Measurements from ENCODE around the gene ARSB. TPM values are rescaled to one million over a fixed set of nuclear protein-coding genes. Genes with fewer than 3 reads are reported as not detected.
"Not testable (repeated sequence)": the region's sequence is repeated elsewhere in the genome, so short reads cannot be mapped to it uniquely, and the experiment has no call there.

The ARSB gene
- polyA plus RNA-seq, 1 of the 3 experiments (the other 2 are of a cell fraction) = 12.5 TPM

DNA sequence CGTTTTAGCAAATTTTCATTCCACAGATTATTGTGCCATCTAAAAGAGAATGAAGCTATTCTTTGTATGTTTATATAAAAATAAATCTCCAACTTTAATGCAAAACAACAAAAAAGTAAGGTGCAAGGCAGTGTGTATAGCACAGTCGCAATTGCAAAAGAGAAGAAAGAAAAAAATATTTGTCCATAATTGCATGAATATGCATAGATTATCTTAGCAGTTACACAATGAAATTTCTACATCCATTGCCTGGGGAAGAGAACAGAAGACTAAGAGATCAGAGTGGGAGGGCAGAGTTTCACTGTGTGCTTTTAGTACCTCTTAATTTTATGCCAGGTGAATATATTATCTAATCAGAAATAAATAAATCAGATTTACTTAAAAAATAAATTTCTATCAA, 250.2 kb downstream of the ARSB start:
- H3K9ac ChIP-seq = no peak overlapping the region
- ChIA-PET CTCF (no interaction called here), POLR2A (no interaction called here)
- no peak overlapping the region for H3K4me3 ChIP-seq (ENCODE audit: low read depth in 2 of 2, low read length in 1 of 2)
- H2AFZ ChIP-seq (ENCODE audit: low read depth) = no peak overlapping the region
- no peaks in the 10 kb centered on the region for H3K79me2 ChIP-seq (ENCODE audit: insufficient read depth)
- H3K4me1 ChIP-seq (ENCODE audit: control insufficient read depth in 1 of 2, insufficient read depth in 2 of 2, low read depth in 1 of 2, low read length in 1 of 2) = no peaks in the 10 kb centered on the region
- 89% methylated on average over 2 of the region's 2 CpGs for WGBS (ENCODE audit: low lambda C conversion rate)
- no peaks in the 10 kb centered on the region for H3K36me3 ChIP-seq (replicated peaks in 1 of 2; ENCODE audit: control insufficient read depth in 1 of 2, insufficient read depth in 2 of 2, low read length in 1 of 2)
- TF ChIP-seq EP300 (IDR thresholded peaks at IDR 0.05; ENCODE audit: borderline replicate concordance in 1 of 2, low read depth in 1 of 2, low read length in 1 of 2) (no peak), YY1 (IDR thresholded peaks at IDR 0.05; ENCODE audit: low read depth) (no peak), RFX5 (IDR thresholded peaks at IDR 0.05; ENCODE audit: low read length) (no peak), SIN3A (IDR thresholded peaks at IDR 0.05; ENCODE audit: borderline replicate concordance, low read depth, low read length) (no peak)
- TF ChIP-seq, protein P1, sequence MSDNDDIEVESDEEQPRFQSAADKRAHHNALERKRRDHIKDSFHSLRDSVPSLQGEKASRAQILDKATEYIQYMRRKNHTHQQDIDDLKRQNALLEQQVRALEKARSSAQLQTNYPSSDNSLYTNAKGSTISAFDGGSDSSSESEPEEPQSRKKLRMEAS (IDR thresholded peaks at IDR 0.05; ENCODE audit: low read depth) = no peak
- no peaks in the 10 kb centered on the region for H3K27me3 ChIP-seq (ENCODE audit: insufficient read depth)
- H3K4me2 ChIP-seq = no peak overlapping the region
- no peak overlapping the region for H3K27ac ChIP-seq (ENCODE audit: low read depth in 2 of 2, low read length in 1 of 2)
- no peaks in the 10 kb centered on the region for H3K9me2 ChIP-seq
- peaks cover 3% of the 10 kb centered on the region for H3F3A ChIP-seq (replicated peaks; ENCODE audit: insufficient read depth)
- DNase-seq = no peak
- no peaks in the 10 kb centered on the region for H3K9me3 ChIP-seq
- no peaks in the 10 kb centered on the region for H4K20me1 ChIP-seq (ENCODE audit: insufficient read depth)

DNA sequence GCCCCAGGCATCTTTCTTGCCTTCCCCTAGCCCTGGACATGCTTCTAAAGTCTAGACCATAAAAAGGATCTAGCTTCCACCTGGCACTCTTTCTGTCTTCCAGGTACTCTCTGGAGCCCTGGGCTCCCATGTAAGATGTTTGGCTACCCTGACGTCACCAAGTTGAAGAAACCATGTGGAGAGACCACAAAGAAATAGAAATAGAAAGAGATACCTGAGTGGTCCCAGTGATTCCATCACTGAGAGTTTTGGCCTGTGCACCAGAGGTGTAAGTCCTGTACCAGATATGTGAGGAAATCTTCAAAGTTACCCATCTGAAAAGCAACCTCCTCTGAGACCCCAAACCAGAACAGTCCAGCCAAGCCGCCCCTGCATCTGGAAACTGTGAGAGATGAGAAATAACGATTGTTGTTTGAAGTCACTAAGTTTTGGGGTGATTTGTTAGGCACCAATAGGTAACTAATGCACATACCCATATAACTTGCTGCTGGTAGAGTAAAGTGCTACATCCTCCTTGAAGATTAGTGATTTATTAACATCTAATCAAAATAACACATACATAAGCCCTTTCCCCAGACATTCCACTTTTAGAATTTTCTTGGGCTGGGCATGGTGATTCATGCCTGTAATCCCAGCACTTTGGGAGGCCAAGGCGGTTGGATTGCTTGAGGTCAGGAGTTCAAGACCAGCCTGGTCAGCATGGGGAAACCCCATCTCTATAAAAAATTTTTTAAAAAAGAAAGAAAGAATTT, 250.8 kb downstream of the ARSB start:
- POLR2A ChIA-PET = no interaction called here
- WGBS (ENCODE audit: low lambda C conversion rate) = 82% methylated on average over 4 of the region's 4 CpGs
- TF ChIP-seq NRF1 (IDR thresholded peaks at IDR 0.05; ENCODE audit: low read depth, low read length) = no peak
- TF ChIP-seq ELF1 (IDR thresholded peaks at IDR 0.05) = no peak
- TF ChIP-seq, protein P2, sequence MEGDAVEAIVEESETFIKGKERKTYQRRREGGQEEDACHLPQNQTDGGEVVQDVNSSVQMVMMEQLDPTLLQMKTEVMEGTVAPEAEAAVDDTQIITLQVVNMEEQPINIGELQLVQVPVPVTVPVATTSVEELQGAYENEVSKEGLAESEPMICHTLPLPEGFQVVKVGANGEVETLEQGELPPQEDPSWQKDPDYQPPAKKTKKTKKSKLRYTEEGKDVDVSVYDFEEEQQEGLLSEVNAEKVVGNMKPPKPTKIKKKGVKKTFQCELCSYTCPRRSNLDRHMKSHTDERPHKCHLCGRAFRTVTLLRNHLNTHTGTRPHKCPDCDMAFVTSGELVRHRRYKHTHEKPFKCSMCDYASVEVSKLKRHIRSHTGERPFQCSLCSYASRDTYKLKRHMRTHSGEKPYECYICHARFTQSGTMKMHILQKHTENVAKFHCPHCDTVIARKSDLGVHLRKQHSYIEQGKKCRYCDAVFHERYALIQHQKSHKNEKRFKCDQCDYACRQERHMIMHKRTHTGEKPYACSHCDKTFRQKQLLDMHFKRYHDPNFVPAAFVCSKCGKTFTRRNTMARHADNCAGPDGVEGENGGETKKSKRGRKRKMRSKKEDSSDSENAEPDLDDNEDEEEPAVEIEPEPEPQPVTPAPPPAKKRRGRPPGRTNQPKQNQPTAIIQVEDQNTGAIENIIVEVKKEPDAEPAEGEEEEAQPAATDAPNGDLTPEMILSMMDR (IDR thresholded peaks at IDR 0.05) = no peak
- no peak for TF ChIP-seq FOXM1 (IDR thresholded peaks at IDR 0.05; ENCODE audit: low read depth)
- TF ChIP-seq, protein P3, sequence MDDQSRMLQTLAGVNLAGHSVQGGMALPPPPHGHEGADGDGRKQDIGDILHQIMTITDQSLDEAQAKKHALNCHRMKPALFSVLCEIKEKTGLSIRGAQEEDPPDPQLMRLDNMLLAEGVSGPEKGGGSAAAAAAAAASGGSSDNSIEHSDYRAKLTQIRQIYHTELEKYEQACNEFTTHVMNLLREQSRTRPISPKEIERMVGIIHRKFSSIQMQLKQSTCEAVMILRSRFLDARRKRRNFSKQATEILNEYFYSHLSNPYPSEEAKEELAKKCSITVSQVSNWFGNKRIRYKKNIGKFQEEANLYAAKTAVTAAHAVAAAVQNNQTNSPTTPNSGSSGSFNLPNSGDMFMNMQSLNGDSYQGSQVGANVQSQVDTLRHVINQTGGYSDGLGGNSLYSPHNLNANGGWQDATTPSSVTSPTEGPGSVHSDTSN (IDR thresholded peaks at IDR 0.05) = no peak
- TF ChIP-seq CHD2 (IDR thresholded peaks at IDR 0.05; ENCODE audit: low read length, partially characterized antibody) = no peak
- TF ChIP-seq EP300 (IDR thresholded peaks at IDR 0.05; ENCODE audit: borderline replicate concordance in 1 of 2, low read depth in 1 of 2, low read length in 1 of 2) = no peak
- no peak for TF ChIP-seq JUND (IDR thresholded peaks at IDR 0.05)
- TF ChIP-seq, protein P4, sequence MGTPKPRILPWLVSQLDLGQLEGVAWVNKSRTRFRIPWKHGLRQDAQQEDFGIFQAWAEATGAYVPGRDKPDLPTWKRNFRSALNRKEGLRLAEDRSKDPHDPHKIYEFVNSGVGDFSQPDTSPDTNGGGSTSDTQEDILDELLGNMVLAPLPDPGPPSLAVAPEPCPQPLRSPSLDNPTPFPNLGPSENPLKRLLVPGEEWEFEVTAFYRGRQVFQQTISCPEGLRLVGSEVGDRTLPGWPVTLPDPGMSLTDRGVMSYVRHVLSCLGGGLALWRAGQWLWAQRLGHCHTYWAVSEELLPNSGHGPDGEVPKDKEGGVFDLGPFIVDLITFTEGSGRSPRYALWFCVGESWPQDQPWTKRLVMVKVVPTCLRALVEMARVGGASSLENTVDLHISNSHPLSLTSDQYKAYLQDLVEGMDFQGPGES (IDR thresholded peaks at IDR 0.05; ENCODE audit: low read depth, low read length) = no peak
- TF ChIP-seq FOXJ3 (CRISPR knock-in tag; IDR thresholded peaks at IDR 0.05) = no peak
- no peak for TF ChIP-seq NFIC (IDR thresholded peaks at IDR 0.05; ENCODE audit: borderline replicate concordance)
- no peak for TF ChIP-seq RCOR1 (IDR thresholded peaks at IDR 0.05; ENCODE audit: low read length)
- TF ChIP-seq, protein P1 (IDR thresholded peaks at IDR 0.05; ENCODE audit: low read depth) = no peak
- TF ChIP-seq TAF1 (IDR thresholded peaks at IDR 0.05; ENCODE audit: borderline replicate concordance, low read depth, low read length) = no peak
- no peak for TF ChIP-seq YY1 (IDR thresholded peaks at IDR 0.05; ENCODE audit: low read depth)

DNA sequence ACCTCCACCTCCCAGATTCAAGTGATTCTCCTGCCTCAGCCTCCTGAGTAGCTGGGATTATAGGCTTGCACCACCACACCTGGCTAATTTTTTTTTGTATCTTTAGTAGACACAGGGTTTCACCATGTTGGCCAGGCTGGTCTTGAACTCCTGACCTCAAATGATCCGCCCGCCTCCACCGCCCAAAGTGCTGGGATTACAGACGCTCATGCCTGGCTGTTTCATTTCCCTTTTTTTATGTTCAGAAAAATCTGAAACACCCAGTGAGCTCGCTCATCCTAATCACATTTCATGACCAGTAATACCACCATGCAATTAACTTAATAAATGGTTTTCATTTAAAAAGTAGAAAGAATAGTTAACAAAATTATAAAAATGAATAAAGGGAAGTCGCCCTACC, 252.4 kb downstream of the ARSB start:
- H3K36me3 ChIP-seq (replicated peaks in 1 of 2; ENCODE audit: control insufficient read depth in 1 of 2, insufficient read depth in 2 of 2, low read length in 1 of 2); H3K4me1 ChIP-seq (ENCODE audit: control insufficient read depth in 1 of 2, insufficient read depth in 2 of 2, low read depth in 1 of 2, low read length in 1 of 2); DNase-seq; H2AFZ ChIP-seq (ENCODE audit: low read depth); H3K79me2 ChIP-seq (ENCODE audit: insufficient read depth); H4K20me1 ChIP-seq (ENCODE audit: insufficient read depth); CTCF ChIA-PET; H3K4me2 ChIP-seq; H3K9me3 ChIP-seq; H3K27me3 ChIP-seq (ENCODE audit: insufficient read depth); H3K9me2 ChIP-seq; POLR2A ChIA-PET; H3K4me3 ChIP-seq (ENCODE audit: low read depth in 2 of 2, low read length in 1 of 2); H3F3A ChIP-seq (replicated peaks; ENCODE audit: insufficient read depth); H3K27ac ChIP-seq (ENCODE audit: low read depth in 2 of 2, low read length in 1 of 2); H3K9ac ChIP-seq: not testable (repeated sequence)
- 94% methylated on average over 6 of the region's 6 CpGs for WGBS (ENCODE audit: low lambda C conversion rate)

More for the DNA sequence above, 250.8 kb downstream of the ARSB start:
- no peak overlapping the region for H3K4me2 ChIP-seq
- no peak overlapping the region for H3K4me3 ChIP-seq (ENCODE audit: low read depth in 2 of 2, low read length in 1 of 2)
- no peaks in the 10 kb centered on the region for H3K36me3 ChIP-seq (replicated peaks in 1 of 2; ENCODE audit: control insufficient read depth in 1 of 2, insufficient read depth in 2 of 2, low read length in 1 of 2)
- H3K9me2 ChIP-seq = no peaks in the 10 kb centered on the region
- no peaks in the 10 kb centered on the region for H4K20me1 ChIP-seq (ENCODE audit: insufficient read depth)
- H3K27ac ChIP-seq (ENCODE audit: low read depth in 2 of 2, low read length in 1 of 2) = no peak overlapping the region
- no peak for DNase-seq
- H3K4me1 ChIP-seq (ENCODE audit: control insufficient read depth in 1 of 2, insufficient read depth in 2 of 2, low read depth in 1 of 2, low read length in 1 of 2) = no peaks in the 10 kb centered on the region
- H3K27me3 ChIP-seq (ENCODE audit: insufficient read depth) = no peaks in the 10 kb centered on the region
- H3F3A ChIP-seq (replicated peaks; ENCODE audit: insufficient read depth) = peaks cover 3% of the 10 kb centered on the region
- no peak overlapping the region for H2AFZ ChIP-seq (ENCODE audit: low read depth)
- H3K9me3 ChIP-seq = no peaks in the 10 kb centered on the region
- CTCF ChIA-PET = no interaction called here
- no peak overlapping the region for H3K9ac ChIP-seq
- no peaks in the 10 kb centered on the region for H3K79me2 ChIP-seq (ENCODE audit: insufficient read depth)

Data from SK-N-SH (cell line).